Panc1 (cell line): Measurements from ENCODE around the gene DGKD.

Source experiments
- POLR2AphosphoS5 ChIP-seq: IDR thresholded peaks from 2 replicates; pipeline ENCODE4 v1.6.1; 2012; ENCODE audit warnings: mild to moderate bottlenecking, low read depth, low read length, moderate library complexity
- TF ChIP-seq, protein P1 (sequence below): fragments of 450-650 bp; IDR thresholded peaks from 2 replicates; pipeline ENCODE4 v1.5.1; 2017; ENCODE audit warnings: mild to moderate bottlenecking

DNA sequence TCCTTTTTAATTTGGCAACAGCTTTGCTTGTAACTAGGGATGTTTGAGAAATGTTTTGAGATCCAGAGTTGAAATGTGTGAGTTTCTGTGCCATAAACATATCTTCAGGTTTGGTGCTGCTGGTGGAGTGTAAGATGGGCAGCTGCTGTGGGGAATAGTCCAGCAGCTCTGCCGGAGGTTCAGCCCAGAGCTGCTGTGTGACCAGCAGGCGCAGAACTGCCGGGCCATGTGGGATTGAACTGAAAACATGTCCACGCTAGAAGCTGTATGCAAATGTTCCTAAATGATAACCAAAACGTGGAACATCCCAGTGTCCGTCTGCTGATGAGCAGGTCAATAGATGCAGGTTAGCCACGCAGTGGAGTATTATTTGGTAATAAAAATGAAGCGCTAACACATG, 99.6 kb downstream of the DGKD start:
- TF ChIP-seq, protein P1, sequence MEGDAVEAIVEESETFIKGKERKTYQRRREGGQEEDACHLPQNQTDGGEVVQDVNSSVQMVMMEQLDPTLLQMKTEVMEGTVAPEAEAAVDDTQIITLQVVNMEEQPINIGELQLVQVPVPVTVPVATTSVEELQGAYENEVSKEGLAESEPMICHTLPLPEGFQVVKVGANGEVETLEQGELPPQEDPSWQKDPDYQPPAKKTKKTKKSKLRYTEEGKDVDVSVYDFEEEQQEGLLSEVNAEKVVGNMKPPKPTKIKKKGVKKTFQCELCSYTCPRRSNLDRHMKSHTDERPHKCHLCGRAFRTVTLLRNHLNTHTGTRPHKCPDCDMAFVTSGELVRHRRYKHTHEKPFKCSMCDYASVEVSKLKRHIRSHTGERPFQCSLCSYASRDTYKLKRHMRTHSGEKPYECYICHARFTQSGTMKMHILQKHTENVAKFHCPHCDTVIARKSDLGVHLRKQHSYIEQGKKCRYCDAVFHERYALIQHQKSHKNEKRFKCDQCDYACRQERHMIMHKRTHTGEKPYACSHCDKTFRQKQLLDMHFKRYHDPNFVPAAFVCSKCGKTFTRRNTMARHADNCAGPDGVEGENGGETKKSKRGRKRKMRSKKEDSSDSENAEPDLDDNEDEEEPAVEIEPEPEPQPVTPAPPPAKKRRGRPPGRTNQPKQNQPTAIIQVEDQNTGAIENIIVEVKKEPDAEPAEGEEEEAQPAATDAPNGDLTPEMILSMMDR: no peak
- no peak for TF ChIP-seq POLR2AphosphoS5
